C4-2B (cell line): ENCODE data around the gene JAKMIP1.

Source experiments
- ZFX ChIP-seq: fragments of 450-650 bp; IDR thresholded peaks from 2 replicates; pipeline ENCODE4 v1.6.1; 2017
- TF ChIP-seq, protein P1 (sequence below): fragments of 450-650 bp; conservative IDR thresholded peaks from 2 replicates; pipeline ENCODE4 v1.5.1; 2017; ENCODE audit warnings: mild to moderate bottlenecking

DNA sequence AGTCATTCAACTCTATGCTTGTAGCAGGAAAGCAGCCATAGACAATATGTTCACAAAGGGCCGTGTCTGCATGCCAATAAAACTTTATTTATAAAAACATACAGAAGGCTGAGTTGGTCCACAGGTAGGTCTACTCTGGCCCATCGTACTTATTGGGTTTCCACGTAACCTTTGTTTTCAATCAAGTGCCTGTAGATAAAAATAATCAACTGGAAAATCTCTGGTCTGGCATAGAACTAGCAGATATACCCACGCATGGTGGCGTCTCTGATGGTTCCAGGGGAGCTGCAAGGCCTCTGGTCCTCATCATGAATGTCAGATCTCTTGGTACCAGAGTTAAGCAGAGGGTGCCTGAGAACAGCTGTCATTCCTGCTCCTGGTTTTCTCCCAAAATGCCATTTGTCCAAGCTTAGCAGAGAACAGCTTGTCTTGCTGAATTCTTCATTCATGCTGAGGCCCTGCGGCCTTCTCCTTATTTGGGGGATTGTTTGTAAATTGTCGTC, 31.4 kb upstream of the JAKMIP1 start:
- TF ChIP-seq, protein P1, sequence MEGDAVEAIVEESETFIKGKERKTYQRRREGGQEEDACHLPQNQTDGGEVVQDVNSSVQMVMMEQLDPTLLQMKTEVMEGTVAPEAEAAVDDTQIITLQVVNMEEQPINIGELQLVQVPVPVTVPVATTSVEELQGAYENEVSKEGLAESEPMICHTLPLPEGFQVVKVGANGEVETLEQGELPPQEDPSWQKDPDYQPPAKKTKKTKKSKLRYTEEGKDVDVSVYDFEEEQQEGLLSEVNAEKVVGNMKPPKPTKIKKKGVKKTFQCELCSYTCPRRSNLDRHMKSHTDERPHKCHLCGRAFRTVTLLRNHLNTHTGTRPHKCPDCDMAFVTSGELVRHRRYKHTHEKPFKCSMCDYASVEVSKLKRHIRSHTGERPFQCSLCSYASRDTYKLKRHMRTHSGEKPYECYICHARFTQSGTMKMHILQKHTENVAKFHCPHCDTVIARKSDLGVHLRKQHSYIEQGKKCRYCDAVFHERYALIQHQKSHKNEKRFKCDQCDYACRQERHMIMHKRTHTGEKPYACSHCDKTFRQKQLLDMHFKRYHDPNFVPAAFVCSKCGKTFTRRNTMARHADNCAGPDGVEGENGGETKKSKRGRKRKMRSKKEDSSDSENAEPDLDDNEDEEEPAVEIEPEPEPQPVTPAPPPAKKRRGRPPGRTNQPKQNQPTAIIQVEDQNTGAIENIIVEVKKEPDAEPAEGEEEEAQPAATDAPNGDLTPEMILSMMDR, result no peak
- TF ChIP-seq ZFX, result no peak
